ENCODE measurements around the gene SOX1.

SOX1 gene

DNA sequence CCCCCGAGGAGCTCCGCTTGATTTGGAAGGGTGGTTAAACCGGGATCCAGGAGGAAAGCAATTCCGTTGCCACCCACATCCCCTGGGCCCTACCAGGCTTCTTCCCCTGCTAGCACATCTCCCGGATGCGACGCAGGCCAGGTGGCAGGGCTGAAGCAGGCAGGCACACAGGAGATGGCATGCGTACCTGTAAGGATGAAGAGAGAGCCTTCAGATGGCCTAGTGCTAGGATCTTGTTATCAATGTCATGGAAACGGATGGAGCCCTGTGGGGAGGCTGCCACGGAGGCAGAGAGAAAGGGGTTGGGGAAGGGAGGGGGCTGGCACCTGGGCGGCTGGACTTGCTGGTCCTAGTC is 8.5 kb upstream of the SOX1 start:
- in situ Hi-C loops (cut with MboI; ENCODE audit: low sequenced_read_pairs), result no loop called here

DNA sequence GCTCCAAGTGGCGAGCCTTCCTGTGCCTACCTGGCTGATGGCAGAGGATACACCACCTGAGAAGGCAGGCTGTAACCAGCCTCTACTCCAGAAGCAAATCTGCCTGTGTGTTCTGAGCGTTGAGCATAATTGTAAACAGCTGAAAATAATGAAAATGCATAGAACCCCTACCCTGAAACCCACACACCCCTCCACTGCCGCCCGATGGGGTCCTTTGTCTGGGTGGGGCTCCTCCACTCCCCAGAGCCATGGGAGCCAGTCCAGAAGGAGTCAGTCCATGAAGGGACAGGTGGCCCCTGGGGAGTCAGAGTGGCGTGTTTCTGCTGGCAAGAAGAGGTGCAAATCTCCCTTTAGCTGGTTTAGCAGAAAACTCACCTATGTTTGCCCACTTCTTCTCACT is 8.0 kb upstream of the SOX1 start:
- in situ Hi-C loops (cut with MboI; ENCODE audit: low sequenced_read_pairs), result no loop called here

DNA sequence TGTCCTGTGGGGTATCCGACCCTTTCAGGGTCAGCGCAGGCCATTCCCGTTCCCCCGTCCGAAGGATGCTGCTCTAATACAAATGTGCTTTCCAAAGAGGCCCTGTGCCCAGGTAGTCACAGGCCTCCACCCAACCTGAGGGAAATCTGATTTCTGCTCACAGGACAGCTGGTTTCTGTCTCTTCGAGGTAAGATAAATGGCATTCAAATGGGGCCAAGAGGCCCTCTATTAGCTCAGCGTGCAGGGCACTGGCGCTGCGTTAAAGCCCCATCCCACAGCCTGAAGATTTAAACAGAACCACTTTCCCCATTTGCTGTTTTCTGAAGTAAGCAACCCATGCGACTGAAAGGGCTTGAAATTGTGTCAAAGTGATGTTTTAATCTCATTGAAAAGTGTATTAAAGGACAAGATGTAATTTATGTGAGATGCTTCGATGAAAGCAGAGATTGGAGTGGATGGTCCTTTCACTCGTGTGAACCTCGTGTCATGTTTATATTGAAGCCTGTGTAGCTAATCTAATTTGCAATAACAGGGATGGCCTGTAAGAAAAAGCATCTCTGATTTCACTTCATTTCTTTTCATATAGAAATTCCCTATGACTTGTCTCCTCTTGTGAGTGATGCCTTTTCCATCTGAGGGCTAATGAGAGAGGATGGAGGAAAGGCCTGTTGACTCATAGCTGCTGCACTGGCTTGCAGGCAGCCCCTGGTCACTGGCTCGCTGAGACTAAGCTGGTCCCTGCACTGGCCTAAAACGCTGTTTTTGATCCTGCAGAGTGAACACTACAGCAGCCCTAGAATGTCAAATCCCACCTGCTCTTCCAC is 7.3 kb upstream of the SOX1 start:
- in situ Hi-C loops (cut with MboI; ENCODE audit: low sequenced_read_pairs), result no loop called here

DNA sequence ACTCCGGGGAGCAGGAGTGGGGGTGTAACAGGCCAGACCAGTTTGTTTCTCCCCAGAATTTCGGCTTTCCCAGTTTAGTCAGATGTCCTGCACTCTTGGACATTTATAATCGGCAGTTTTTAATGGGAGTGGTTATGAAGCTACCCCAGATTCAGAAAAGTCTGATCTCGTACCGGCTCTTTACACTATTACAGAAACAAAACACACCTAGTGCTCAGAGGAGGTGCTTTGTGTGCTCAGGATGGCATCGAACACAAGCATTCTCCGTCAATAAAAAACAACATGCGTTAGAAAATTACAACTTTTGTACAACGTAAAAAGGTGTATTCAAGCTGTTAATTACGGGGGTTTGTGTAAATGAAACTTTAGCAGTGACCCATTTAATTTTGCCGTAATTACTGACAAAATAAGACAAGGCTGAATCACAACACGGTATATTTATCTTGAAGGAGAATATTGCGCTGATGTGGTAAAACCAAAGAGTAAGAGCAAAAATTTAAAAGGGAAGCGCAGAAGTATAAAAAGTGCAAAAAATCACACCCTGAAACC is 6.6 kb upstream of the SOX1 start:
- in situ Hi-C loops (cut with MboI; ENCODE audit: low sequenced_read_pairs), result no loop called here

DNA sequence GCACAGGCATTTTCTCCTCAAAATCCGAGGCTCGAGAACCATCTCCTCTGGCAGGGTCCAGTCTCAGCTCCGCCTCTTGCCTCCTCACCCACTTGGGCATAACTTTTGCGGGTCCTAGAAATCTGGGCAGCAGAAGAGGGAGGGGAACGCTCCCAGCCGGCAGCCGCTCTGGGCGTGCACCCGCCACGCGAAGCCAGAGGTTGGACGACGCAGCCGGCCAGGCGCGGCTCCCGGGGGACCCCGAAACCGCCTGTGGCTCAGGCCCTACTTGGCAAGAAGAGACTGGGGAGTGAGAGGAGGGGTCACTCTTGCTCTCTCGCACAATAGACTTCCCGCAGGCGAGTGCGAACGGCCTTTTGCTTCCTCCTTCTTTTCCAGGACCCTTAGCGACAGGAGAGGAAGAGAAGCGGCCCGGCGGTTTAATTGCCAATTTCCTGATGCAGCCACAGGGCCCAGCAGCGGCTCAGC is 6.0 kb upstream of the SOX1 start:
- in situ Hi-C loops (cut with MboI; ENCODE audit: low sequenced_read_pairs), result no loop called here

DNA sequence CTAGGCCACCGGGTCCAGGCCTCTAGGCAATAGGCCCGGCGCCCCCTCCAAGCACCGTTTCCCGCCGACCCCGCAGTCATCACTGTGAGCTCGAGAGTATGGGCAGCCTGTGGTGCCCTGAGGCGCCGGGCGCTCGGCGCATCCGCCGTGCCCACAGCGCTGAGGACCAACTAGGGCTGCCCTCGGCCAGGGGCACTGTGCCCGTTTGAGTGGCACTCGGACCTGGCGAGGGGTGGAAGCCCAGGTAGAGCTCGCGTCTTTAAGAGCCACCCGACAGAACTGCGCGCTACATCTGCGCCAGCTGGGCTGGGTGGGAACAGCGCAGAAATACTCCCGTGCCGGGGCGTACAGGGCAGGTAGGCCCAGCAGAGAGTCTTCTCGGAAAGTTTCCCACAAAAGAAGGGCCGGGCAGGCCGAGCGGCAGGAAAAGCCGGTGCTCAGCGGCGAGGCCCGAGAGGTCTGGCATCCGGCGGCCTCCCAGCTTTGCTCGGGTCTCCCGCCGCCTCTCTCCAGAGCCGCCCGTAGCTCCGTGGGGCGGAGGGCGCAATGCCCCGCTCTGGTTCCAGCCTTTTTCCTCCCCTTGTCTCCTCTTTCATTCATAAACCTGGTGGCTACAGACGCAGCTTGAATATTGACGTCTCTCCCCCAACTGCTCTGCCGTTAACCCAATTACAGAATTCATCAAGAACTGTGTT is 5.4 kb upstream of the SOX1 start:
- in situ Hi-C loops (cut with MboI; ENCODE audit: low sequenced_read_pairs), result no loop called here

DNA sequence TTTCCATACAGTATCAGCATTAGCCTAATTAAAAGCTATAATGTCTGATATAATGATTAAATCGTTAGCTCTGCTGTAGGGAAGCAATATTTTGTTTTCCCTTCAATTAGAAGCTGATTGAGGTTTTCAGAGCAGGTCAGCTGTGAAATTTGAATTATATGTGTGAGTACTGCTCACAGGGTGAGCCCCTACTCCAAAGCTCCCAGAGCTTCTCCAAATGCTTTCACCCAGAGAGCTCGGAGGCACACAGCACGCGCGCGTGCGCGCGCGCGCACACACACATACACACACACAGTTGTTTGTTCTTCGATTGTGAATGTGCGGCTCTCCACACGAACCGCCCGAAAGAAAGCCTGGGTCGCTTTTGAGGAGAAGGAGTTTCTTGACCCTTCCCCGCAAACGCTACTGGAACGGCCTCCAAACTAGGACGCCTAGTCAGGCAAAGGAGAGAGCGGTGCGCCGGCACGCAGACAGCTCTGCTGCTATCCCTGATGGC is 4.8 kb upstream of the SOX1 start:
- in situ Hi-C loops (cut with MboI; ENCODE audit: low sequenced_read_pairs), result no loop called here

DNA sequence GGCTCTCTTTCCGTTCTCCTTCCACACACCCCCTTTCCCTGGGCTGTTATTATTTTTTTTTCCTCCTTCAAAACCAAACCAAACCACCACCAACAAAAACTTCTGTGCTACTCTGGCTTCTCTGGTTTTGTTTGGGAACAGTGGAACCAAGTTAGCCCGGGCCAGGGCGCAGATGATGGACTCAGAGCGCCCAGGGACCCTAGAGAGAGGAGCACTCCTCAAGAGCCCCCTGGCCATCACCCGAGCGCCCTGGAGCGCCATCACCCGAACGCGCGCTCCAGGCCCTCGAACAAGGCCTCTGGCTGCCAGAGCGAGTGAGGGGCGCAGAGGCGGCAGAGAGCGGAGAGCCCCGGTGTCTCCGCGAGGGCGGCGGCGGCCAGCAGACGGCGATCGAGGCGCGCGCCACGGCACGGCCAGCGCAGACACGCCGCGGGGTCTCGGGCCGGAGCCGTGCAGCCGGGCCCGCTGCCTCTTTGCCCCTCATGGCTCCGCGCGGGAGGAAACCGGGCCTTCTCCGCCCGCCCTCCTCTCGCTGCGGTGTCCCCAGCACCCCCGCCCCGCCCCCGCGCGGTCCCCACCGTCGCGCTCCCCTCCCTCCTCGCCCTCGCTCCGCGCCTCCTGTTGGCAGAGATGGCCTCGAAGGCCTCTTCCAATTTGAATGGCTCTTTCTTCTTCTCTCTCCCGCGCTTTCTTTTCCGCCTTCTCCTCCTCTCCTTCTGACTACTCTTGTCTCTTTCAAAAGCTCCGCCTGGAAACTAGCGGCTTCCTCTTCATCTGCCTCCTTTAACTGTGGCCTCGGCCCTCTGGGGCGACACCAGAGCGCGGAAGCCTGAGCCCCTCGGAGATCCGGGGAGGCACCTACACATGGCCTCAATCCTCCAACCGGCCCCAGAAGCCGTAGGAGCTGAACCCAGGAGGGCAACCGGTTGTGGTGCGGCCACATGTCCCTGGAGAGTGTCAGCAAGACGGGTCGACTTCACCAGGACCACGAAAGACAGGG is 4.1 kb upstream of the SOX1 start:
- in situ Hi-C loops (cut with MboI; ENCODE audit: low sequenced_read_pairs), result no loop called here

DNA sequence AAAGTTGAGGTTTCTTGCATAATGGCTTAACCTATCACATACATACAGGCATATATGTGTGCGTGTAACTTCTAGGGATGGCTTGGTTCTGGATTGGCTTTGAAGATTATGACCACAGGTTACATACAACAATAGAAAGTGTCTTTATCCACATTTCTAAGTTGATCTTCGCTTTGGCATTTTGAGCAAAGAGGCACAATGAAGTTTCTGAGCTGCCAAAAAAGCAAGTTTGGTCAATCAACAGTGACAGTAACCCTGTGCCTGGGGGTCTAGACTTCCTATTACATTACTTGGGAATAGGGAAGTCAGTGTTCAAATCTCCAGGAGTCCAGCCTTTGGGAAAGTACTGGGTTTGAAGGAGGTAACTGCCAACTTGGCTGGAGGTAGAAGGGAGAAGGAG is 3.1 kb upstream of the SOX1 start:
- in situ Hi-C loops (cut with MboI; ENCODE audit: low sequenced_read_pairs), result no loop called here

DNA sequence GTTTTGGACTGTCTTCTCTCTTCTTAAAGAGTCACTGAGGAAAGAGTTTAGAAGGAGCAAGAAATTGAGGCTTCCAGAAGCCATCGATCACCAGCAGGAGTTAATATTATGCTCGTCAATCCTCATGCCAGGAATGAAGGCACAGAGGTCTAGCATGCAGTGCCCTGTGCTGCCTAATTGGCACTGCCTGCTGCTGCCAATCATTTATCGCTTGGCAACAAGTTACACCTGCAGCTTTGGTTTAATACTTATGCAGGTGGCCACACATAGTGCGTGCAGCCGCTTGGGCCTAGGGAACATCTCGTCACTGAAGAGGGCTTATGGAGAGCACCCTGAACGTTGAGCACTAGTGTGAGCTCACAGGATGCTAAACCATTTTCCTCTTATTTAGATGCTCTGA is 2.7 kb upstream of the SOX1 start:
- in situ Hi-C loops (cut with MboI; ENCODE audit: low sequenced_read_pairs), result no loop called here

DNA sequence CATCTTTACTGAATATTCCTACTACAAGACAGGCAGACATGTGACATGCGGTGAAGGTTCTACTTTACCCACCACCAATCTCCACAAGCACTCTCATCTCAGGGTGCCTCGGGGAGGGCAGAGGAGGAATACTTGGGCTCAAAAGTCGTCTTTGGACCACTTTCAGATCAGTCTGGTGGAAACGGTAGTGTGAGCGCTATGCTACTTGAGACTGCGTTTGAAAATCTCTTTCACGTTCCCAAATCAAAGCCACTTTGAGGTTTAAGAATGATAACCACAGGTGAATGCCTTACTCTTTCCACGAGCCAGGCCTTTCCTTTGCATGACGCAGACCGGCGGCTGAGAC is 1.5 kb upstream of the SOX1 start:
- in situ Hi-C loops (cut with MboI; ENCODE audit: low sequenced_read_pairs), result no loop called here

DNA sequence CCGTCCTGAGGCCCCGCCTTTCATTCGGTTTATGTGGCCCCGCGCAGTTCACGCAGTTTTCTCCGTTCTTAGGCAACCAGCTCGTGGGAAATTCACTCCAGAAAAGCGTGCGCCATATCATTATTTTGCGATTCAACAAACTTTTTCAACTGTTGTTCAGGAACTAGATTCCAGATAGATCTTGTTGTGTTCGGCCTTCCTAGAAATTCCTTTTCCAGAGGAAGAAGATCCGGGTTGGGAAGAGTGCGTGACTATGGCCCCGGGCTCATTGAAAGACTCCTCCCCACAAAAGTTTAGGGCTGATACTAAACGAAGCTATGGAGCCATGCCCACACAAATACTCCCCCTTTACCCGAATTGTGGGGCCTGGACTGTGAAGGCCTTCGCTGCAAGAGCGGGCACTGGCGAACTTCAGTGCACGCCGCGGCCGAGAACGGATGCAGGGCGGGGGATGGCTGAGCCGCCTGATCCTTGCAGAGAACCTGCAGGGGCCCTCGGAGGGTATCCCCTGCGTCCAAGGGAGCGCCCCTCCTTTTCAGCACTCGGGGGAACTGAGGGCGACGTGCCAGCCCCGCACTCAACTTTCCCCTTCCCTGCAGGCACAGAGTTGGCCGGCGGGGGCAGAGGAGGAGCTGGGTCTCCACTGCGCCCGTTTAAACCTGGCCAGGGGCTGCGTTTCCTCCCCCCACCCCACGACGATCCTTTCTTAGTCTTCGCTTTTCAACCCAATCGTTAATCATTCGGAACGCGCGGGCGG is 904 bp upstream of the SOX1 start:
- in situ Hi-C loops (cut with MboI; ENCODE audit: low sequenced_read_pairs), result no loop called here

DNA sequence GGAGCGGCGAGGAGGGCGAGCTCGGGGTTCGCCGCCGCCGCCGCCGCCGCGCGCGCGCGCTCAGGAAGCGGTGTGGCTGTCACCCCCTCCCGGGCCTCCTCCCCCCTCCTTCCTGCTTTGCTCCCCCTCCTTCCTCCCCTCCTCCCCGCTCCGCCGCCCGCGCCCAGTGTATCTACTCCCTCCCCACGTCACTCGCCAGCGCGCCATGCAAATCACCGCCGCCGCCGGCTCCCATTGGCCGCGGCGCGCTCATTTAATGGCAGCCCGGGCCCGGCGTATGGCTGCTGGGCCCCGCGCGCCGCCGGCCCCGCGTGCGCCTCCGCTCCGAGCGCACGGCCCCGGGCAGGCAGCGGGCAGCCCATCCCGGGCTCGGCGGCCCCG is 335 bp upstream of the SOX1 start:
- in situ Hi-C loops (cut with MboI; ENCODE audit: low sequenced_read_pairs), result no loop called here

DNA sequence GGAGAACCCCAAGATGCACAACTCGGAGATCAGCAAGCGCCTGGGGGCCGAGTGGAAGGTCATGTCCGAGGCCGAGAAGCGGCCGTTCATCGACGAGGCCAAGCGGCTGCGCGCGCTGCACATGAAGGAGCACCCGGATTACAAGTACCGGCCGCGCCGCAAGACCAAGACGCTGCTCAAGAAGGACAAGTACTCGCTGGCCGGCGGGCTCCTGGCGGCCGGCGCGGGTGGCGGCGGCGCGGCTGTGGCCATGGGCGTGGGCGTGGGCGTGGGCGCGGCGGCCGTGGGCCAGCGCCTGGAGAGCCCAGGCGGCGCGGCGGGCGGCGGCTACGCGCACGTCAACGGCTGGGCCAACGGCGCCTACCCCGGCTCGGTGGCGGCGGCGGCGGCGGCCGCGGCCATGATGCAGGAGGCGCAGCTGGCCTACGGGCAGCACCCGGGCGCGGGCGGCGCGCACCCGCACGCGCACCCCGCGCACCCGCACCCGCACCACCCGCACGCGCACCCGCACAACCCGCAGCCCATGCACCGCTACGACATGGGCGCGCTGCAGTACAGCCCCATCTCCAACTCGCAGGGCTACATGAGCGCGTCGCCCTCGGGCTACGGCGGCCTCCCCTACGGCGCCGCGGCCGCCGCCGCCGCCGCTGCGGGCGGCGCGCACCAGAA is 1.1 kb downstream of the SOX1 start:
- in situ Hi-C loops (cut with MboI; ENCODE audit: low sequenced_read_pairs), result no loop called here

DNA sequence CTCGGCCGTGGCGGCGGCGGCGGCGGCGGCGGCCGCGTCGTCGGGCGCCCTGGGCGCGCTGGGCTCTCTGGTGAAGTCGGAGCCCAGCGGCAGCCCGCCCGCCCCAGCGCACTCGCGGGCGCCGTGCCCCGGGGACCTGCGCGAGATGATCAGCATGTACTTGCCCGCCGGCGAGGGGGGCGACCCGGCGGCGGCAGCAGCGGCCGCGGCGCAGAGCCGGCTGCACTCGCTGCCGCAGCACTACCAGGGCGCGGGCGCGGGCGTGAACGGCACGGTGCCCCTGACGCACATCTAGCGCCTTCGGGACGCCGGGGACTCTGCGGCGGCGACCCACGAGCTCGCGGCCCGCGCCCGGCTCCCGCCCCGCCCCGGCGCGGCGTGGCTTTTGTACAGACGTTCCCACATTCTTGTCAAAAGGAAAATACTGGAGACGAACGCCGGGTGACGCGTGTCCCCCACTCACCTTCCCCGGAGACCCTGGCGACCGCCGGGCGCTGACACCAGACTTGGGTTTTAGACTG is 1.7 kb downstream of the SOX1 start:
- in situ Hi-C loops (cut with MboI; ENCODE audit: low sequenced_read_pairs), result no loop called here

DNA sequence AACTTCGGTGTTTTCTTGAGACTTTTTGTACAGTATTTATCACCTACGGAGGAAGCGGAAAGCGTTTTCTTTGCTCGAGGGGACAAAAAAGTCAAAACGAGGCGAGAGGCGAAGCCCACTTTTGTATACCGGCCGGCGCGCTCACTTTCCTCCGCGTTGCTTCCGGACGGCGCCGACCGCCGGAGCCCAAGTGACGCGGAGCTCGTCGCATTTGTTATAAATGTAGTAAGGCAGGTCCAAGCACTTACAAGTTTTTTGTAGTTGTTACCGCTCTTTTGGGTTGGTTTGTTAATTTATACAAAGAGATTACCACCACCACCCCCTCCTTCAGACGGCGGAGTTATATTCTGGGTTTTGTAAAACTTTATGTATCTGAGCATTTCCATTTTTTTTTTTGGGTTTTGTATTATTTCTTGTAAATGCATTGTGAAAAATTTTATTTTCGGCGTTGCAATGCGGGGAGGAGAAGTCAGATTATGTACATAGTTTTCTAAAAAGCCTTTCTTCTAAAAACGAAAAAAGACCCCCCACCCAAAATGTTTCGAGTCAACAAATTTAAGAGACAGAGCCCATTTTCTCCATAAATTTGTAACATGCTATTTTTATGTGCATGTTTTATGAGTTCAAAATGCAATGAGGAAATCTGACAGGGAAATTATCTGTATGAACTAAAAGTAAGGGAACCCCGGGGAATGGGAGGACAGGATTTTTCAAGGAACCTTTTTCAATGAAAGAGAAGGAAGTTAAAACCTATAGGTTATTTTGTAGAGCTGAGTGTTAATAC is 2.3 kb downstream of the SOX1 start:
- in situ Hi-C loops (cut with MboI; ENCODE audit: low sequenced_read_pairs), result no loop called here

DNA sequence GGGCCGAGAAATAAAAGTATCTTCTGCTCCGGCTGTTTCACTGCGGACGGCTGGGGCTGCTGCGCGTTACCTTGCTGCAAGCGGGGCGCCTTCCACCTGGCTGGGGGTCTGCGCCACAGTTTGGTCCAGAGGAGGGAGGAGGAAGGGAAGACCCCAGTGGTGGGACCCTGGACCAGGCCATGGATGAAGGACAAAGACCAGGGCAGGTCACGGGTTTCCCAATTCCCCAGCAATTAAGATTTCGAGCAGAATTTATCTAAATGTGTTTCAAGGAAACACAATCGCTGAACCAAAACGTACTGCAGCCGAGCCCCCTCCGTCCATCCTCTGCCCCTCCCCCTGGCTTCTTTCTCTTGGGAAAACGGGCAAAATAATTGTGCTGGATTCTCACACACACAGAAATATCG is 2.9 kb downstream of the SOX1 start:
- in situ Hi-C loops (cut with MboI; ENCODE audit: low sequenced_read_pairs), result no loop called here

DNA sequence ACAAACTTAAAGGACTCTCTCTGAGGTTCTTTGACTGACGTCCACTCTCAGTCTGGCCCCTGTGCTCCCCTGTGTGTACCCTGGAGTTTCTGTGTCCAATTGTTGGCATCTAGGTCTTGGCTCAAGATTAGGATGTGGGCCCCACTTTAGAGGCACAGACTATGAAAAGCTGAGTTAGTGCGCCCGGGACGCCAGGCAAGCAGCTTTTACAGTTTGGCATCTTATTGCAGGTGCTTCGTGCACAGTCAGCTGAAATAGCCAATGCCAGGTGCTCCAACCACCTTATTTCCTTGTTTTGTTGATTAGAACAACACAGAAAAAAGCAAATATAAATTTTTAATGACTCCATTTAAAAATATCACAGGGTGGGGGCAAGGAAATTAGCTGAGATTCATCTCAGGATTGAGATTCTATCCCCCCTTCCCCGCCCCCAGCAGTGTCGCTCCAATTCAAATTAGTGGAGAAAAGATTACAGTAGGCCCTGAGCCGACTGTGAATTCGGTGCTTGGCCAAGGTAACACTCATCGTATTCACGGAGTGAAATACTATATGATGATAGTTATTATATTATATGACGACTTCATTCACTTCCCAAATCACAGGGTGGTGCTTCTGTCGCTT is 4.3 kb downstream of the SOX1 start:
- in situ Hi-C loops (cut with MboI; ENCODE audit: low sequenced_read_pairs), result no loop called here
